ENCODE results near the gene GIT1. TPM values are rescaled to one million over a fixed set of nuclear protein-coding genes. Genes with fewer than 3 reads are reported as not detected.
A peak's percentile ranks its signal among the peaks of the same experiment; 100 is the strongest.

The GIT1 gene
- total and polyA plus RNA-seq, 2 of the 13 experiments (the other 11 are each of a cell fraction or from before 2014, with no cell fraction given) = 14.2 to 30.8 TPM

- TF ChIP-seq ZMYM2 (CRISPR knock-in tag; IDR thresholded peaks at IDR 0.05) = peak; percentile 90
- no peak for TF ChIP-seq HNF1A (IDR thresholded peaks at IDR 0.05; ENCODE audit: low read depth)
- TF ChIP-seq HNF1A (CRISPR knock-in tag; IDR thresholded peaks at IDR 0.05; ENCODE audit: borderline replicate concordance) = 0 out of 2 replicates have a peak, but pooled peaks have one; percentile 23
- no peak for TF ChIP-seq REXO4 (CRISPR knock-in tag; IDR thresholded peaks at IDR 0.05; ENCODE audit: borderline replicate concordance)
- 0 out of 2 replicates have a peak, but pooled peaks have one; percentile 34 for TF ChIP-seq THAP11 (CRISPR knock-in tag; IDR thresholded peaks at IDR 0.05)
- peak; percentile 32; the same call in 1 of the 2 replicates for TF ChIP-seq ZNF564 (CRISPR knock-in tag; IDR thresholded peaks at IDR 0.05)
- no peak for TF ChIP-seq RBAK (CRISPR knock-in tag; IDR thresholded peaks at IDR 0.05)
- TF ChIP-seq PATZ1 (CRISPR knock-in tag; IDR thresholded peaks at IDR 0.05) = no peak
- TF ChIP-seq ZHX2 (IDR thresholded peaks at IDR 0.05; ENCODE audit: low read depth) = no peak
- no peak for TF ChIP-seq ZHX2 (CRISPR knock-in tag; IDR thresholded peaks at IDR 0.05; ENCODE audit: borderline replicate concordance)
- TF ChIP-seq E2F2 (CRISPR knock-in tag; IDR thresholded peaks at IDR 0.05; ENCODE audit: borderline replicate concordance) = no peak
- TF ChIP-seq SMAD9 (CRISPR knock-in tag; IDR thresholded peaks at IDR 0.05) = no peak
- TF ChIP-seq ATF7 (IDR thresholded peaks at IDR 0.05) = no peak
- TF ChIP-seq ATF7 (CRISPR knock-in tag; IDR thresholded peaks at IDR 0.05) = no peak
- TF ChIP-seq TP53 (CRISPR knock-in tag; conservative IDR thresholded peaks at IDR 0.05) = no peak
- no peak for TF ChIP-seq EHMT2 (IDR thresholded peaks at IDR 0.05; ENCODE audit: borderline replicate concordance, low read depth, low read length)
These were observed 23.6 kb downstream of the GIT1 start (continued) for GRCh38 chr17:29565643-29566472.
